ENCODE measurements around the gene KNCN. TPM values are rescaled to one million over a fixed set of nuclear protein-coding genes. Genes with fewer than 3 reads are reported as not detected.

KNCN gene
- total RNA-seq, 4 donors from 2014 or later: not detected

DNA sequence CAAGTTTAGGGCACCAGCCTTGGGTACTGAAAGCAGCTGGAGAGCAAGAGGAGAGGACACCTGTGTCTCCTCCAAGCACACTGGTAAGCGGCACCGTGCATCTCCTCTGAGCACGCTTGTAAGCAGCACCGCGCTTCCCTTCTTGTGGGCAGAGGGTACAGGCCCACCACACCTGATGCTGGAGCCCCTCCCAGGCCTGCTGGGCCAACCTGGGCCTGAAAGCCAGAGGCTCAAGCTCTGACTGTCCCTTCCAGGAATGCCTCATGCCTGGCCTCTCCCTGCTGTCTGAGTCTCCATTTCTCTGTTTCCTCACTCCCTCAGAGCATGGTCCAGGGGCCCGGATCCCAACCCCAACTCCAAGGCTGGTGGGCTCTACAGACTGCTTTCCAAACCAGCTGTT is 35.9 kb downstream of the KNCN start:
- TF ChIP-seq, protein P1, sequence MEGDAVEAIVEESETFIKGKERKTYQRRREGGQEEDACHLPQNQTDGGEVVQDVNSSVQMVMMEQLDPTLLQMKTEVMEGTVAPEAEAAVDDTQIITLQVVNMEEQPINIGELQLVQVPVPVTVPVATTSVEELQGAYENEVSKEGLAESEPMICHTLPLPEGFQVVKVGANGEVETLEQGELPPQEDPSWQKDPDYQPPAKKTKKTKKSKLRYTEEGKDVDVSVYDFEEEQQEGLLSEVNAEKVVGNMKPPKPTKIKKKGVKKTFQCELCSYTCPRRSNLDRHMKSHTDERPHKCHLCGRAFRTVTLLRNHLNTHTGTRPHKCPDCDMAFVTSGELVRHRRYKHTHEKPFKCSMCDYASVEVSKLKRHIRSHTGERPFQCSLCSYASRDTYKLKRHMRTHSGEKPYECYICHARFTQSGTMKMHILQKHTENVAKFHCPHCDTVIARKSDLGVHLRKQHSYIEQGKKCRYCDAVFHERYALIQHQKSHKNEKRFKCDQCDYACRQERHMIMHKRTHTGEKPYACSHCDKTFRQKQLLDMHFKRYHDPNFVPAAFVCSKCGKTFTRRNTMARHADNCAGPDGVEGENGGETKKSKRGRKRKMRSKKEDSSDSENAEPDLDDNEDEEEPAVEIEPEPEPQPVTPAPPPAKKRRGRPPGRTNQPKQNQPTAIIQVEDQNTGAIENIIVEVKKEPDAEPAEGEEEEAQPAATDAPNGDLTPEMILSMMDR (IDR thresholded peaks at IDR 0.05 in 4 of 5, conservative IDR thresholded peaks at IDR 0.05 in 1 of 5): no peak
- no peak for TF ChIP-seq POLR2A (IDR thresholded peaks at IDR 0.05)
- Histone ChIP-seq H3K36me3 (no peaks in the 10 kb centered on the region), H3K27me3 (peaks cover 0 to 3% (median 0%) of the 10 kb centered on the region in 3 donors), H3K27ac (no peak overlapping the region), H3K9me3 (no peaks in the 10 kb centered on the region), H3K4me3 (no peak overlapping the region), H3K4me1 (no peaks in the 10 kb centered on the region)
- ATAC-seq: no peak
- no peak for DNase-seq
- in situ Hi-C loops (cut with MboI; ENCODE audit: low sequenced_read_pairs in 4 of 4): no loop called here
- intact Hi-C loops (cut with DNase I; ENCODE audit: low total_unique reads): no loop called here

- TF ChIP-seq, protein P1 (IDR thresholded peaks at IDR 0.05 in 4 of 5, conservative IDR thresholded peaks at IDR 0.05 in 1 of 5): no peak
- TF ChIP-seq POLR2A (IDR thresholded peaks at IDR 0.05): no peak
- Histone ChIP-seq H3K9me3 (no peaks in the 10 kb centered on the region), H3K4me3 (no peak overlapping the region), H3K36me3 (no peaks in the 10 kb centered on the region), H3K4me1 (no peaks in the 10 kb centered on the region), H3K27ac (no peak overlapping the region), H3K27me3 (peaks cover 0 to 3% (median 0%) of the 10 kb centered on the region in 3 donors)
- intact Hi-C loops (cut with DNase I; ENCODE audit: low total_unique reads) (no loop called here), in situ Hi-C loops (cut with MboI; ENCODE audit: low sequenced_read_pairs in 4 of 4) (no loop called here)
- ATAC-seq (no peak), DNase-seq (no peak)
Observed at GRCh38 chr1:46513536-46513935, 37.9 kb downstream of the KNCN start.

- DNase-seq (no peak), ATAC-seq (no peak)
- H3K4me3 ChIP-seq: no peak overlapping the region
- intact Hi-C loops (cut with DNase I; ENCODE audit: low total_unique reads): no loop called here
- H3K27me3 ChIP-seq: peaks cover 0 to 3% (median 0%) of the 10 kb centered on the region in 3 donors
- no peaks in the 10 kb centered on the region for H3K36me3 ChIP-seq
- in situ Hi-C loops (cut with MboI; ENCODE audit: low sequenced_read_pairs in 4 of 4): no loop called here
- H3K9me3 ChIP-seq: no peaks in the 10 kb centered on the region
- H3K27ac ChIP-seq: no peak overlapping the region
- no peaks in the 10 kb centered on the region for H3K4me1 ChIP-seq
- no peak for TF ChIP-seq POLR2A (IDR thresholded peaks at IDR 0.05)
- TF ChIP-seq, protein P1 (IDR thresholded peaks at IDR 0.05 in 4 of 5, conservative IDR thresholded peaks at IDR 0.05 in 1 of 5): no peak
Observed at GRCh38 chr1:46512792-46513190, 38.7 kb downstream of the KNCN start.

GRCh38 chr1:46512135-46512791 is 39.2 kb downstream of the KNCN start:
- no peak overlapping the region for H3K27ac ChIP-seq
- no peak for TF ChIP-seq POLR2A (IDR thresholded peaks at IDR 0.05)
- TF ChIP-seq, protein P1 (IDR thresholded peaks at IDR 0.05 in 4 of 5, conservative IDR thresholded peaks at IDR 0.05 in 1 of 5): no peak
- no peaks in the 10 kb centered on the region for H3K4me1 ChIP-seq
- in situ Hi-C loops (cut with MboI; ENCODE audit: low sequenced_read_pairs in 4 of 4) (no loop called here), intact Hi-C loops (cut with DNase I; ENCODE audit: low total_unique reads) (no loop called here)
- no peaks in the 10 kb centered on the region for H3K9me3 ChIP-seq
- no peaks in the 10 kb centered on the region for H3K36me3 ChIP-seq
- DNase-seq (no peak), ATAC-seq (no peak)
- peaks cover 0 to under 1% (median 0%) of the 10 kb centered on the region in 3 donors for H3K27me3 ChIP-seq
- H3K4me3 ChIP-seq: no peak overlapping the region

DNA sequence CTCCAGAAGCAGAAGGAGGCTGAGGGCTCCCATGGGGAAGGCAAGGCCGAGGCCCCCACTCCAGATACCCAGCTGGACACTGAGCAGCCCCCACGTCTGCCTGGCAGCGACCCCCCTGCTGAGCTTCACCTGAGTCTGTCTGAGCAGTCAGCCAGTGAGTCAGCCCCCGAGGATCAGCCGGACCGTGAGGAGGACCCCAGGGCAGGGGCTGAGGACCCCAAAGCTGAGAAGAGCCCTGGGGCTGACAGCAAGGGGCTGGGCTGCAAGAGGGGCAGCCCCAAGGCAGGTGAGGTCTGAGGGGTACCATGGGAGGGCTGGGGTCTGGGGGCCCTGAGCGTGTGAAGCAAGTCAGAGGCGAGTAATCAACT is 40.5 kb downstream of the KNCN start:
- Histone ChIP-seq H3K27ac (no peak overlapping the region), H3K4me3 (no peak overlapping the region), H3K9me3 (no peaks in the 10 kb centered on the region), H3K36me3 (no peaks in the 10 kb centered on the region), H3K4me1 (no peaks in the 10 kb centered on the region), H3K27me3 (no peaks in the 10 kb centered on the region)
- in situ Hi-C loops (cut with MboI; ENCODE audit: low sequenced_read_pairs in 4 of 4): no loop called here
- DNase-seq (no peak), ATAC-seq (no peak)
- intact Hi-C loops (cut with DNase I; ENCODE audit: low total_unique reads): no loop called here
- TF ChIP-seq, protein P1 (IDR thresholded peaks at IDR 0.05 in 4 of 5, conservative IDR thresholded peaks at IDR 0.05 in 1 of 5): no peak
- TF ChIP-seq POLR2A (IDR thresholded peaks at IDR 0.05): no peak

Measured in gastrocnemius medialis (tissue), 4 donors.